Stomach (tissue), 4 donors: ENCODE measurements around the gene FHAD1.

Experiments
- EP300 ChIP-seq: sonication (generic); formaldehyde crosslinking; IDR thresholded peaks from one replicate; pipeline ENCODE4 v1.6.1; 2017; ENCODE audit warnings: antibody characterized with exemption
- POLR2AphosphoS5 ChIP-seq, 3 donors: sonication (generic); formaldehyde crosslinking; IDR thresholded peaks; one replicate each; pipeline ENCODE4 v1.6.1; 2016; ENCODE audit warnings: antibody characterized with exemption in 3 of 3

DNA sequence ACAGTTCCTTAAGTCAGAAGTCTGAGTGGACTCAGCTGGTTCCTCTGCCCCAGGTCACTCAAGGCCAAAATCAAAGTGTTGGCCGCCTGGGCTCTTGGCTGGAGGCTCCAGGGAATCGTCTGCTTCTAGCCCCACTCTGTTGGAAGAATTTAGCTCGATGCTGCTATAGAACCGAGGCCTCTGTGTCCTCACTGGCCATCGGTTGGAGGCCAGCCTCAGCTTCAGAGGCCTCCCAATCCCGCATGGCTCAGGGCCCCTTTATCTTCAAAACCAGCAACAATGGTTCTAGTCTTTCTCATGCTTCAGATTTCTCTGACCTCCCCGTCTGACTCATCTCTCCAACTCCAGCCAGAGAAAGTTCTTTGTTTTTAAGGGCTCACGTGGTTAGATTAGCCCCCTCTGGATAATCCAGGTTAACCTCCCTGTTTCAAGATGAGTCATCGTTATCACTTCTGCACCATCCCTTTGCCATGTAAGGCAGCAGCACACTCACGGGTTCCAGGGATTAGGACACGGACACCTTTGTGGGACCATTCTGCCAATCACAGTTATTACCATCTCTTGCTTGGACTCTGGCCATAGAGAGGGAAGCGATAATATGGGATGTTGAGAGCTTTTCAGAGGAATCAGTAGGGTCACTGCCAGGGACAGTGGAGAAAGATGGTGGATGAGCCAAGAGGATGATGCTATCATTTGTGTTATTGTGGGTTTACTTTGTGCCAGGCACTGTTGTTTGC, 13.6 kb downstream of the FHAD1 start:
- TF ChIP-seq POLR2AphosphoS5 (IDR thresholded peaks at IDR 0.05) (no peak), EP300 (no peak)
